Tibial artery (tissue), 4 donors: ENCODE results near the gene EFEMP2.

Source experiments
- DNase-seq, 2 donors: peaks; one replicate each; pipeline ENCODE4 v3.0.0-alpha.2; 2019
- H3K27ac ChIP-seq, 2 donors: fragments of 200-600 bp; sonication (generic) in 1 of 2; 1 replicate in 1 of 2; 2 replicates in 1 of 2; pipeline ENCODE4 v1.5.1; 2018 to 2019; ENCODE audit warnings: mild to moderate bottlenecking in 1 of 2
- H3K27me3 ChIP-seq, 2 donors: fragments of 200-600 bp; sonication (generic) in 1 of 2; one replicate each; pipeline versions ENCODE4 v1.5.1 to v1.6.0; 2016 to 2019
- H3K36me3 ChIP-seq, 3 donors: fragments of 200-600 bp; sonication (generic) in 2 of 3; one replicate each; pipeline ENCODE4 v1.5.1; 2016 to 2019; ENCODE audit warnings: mild to moderate bottlenecking in 2 of 3
- H3K4me1 ChIP-seq, 4 donors: fragments of 200-600 bp; sonication (generic) in 2 of 4; 1 replicate in 3 of 4; 2 replicates in 1 of 4; pipeline ENCODE4 v1.5.1; 2016 to 2019
- H3K4me3 ChIP-seq, 2 donors: fragments of 200-600 bp; sonication (generic) in 1 of 2; 1 replicate in 1 of 2; 2 replicates in 1 of 2; pipeline ENCODE4 v1.5.1; 2018 to 2019; ENCODE audit warnings: mild to moderate bottlenecking in 2 of 2
- H3K9me3 ChIP-seq, 3 donors: fragments of 200-600 bp; sonication (generic) in 1 of 3; one replicate each; pipeline ENCODE4 v1.5.1; 2016 to 2019
- CTCF ChIP-seq, 2 experiments: fragments of 200-600 bp in 1 of 2; fragments of 450-650 bp in 1 of 2; IDR thresholded peaks; one replicate each; pipeline ENCODE4 v1.5.1; 2017 to 2019; ENCODE audit warnings: antibody characterized with exemption in 2 of 2, mild to moderate bottlenecking in 1 of 2, moderate library complexity in 1 of 2
- intact Hi-C: fragments of 100-400 bp; cut with DNase I; formaldehyde crosslinking; loops from one replicate; pipeline ENCODE4 v1.15.0; 2023; ENCODE audit warnings: low total_unique reads

Gene EFEMP2

GRCh38 chr11:65857853-65858680, 14.5 kb downstream of the EFEMP2 start, which contains the start of gene CFL1:
CFL1 (minus strand) TSS chr11:65858180; CDS start chr11:65858099, 81 bp downstream.
- peaks cover 0 to 50% (median 41%) of the 10 kb centered on the region in 4 donors for H3K4me1 ChIP-seq
- no peak for TF ChIP-seq CTCF (IDR thresholded peaks at IDR 0.05)
- DNase-seq = peak; percentile 99
- peak within 1 kb of the TSS; percentile 97 to 98 for H3K27ac ChIP-seq
- H3K27me3 ChIP-seq = no peaks in the 10 kb centered on the region
- no peaks in the 10 kb centered on the region for H3K9me3 ChIP-seq
- peaks cover 41 to 46% (median 43%) of the 10 kb centered on the region in 3 donors for H3K36me3 ChIP-seq
- H3K4me3 ChIP-seq = peak within 1 kb of the TSS; percentile 84 to 99
- intact Hi-C loops = loop anchor here (2.0 kb wide), 1 partner anchor 61 kb away; the partner anchor contains the start of genes C11orf68 and DRAP1

- Histone ChIP-seq H3K27ac (peak overlapping the region; percentile 97 to 98), H3K4me3 (peak overlapping the region; percentile 84 to 99), H3K36me3 (peaks cover 41 to 46% (median 43%) of the 10 kb centered on the region in 3 donors), H3K4me1 (peaks cover 0 to 45% (median 37%) of the 10 kb centered on the region in 4 donors), H3K27me3 (no peaks in the 10 kb centered on the region), H3K9me3 (no peaks in the 10 kb centered on the region)
- intact Hi-C loops = no loop called here
- no peak for TF ChIP-seq CTCF (IDR thresholded peaks at IDR 0.05)
- peak in 1 of 2 donors; percentile 80 for DNase-seq
These were observed 15.1 kb downstream of the EFEMP2 start for GRCh38 chr11:65857500-65857852.

GRCh38 chr11:65856689-65857499, 15.7 kb downstream of the EFEMP2 start:
- no peaks in the 10 kb centered on the region for H3K9me3 ChIP-seq
- intact Hi-C loops = no loop called here
- no peak for TF ChIP-seq CTCF (IDR thresholded peaks at IDR 0.05)
- peaks cover 0 to 39% (median 31%) of the 10 kb centered on the region in 4 donors for H3K4me1 ChIP-seq
- peak overlapping the region; percentile 97 to 98 for H3K27ac ChIP-seq
- H3K27me3 ChIP-seq = no peaks in the 10 kb centered on the region
- peaks cover 40 to 46% (median 42%) of the 10 kb centered on the region in 3 donors for H3K36me3 ChIP-seq
- H3K4me3 ChIP-seq = peak overlapping the region; percentile 84 to 99
- peak; percentile 82 to 92 for DNase-seq

GRCh38 chr11:65855927-65856363, 16.7 kb downstream of the EFEMP2 start:
- Histone ChIP-seq H3K4me3 (peak overlapping the region; percentile 84 to 99), H3K27ac (no peak overlapping the region), H3K27me3 (no peaks in the 10 kb centered on the region), H3K4me1 (peaks cover 0 to 30% (median 22%) of the 10 kb centered on the region in 4 donors), H3K9me3 (peaks cover 0 to 4% (median 0%) of the 10 kb centered on the region in 3 donors), H3K36me3 (peaks cover 47 to 54% (median 52%) of the 10 kb centered on the region in 3 donors)
- peak in 1 of 2 donors; percentile 59 for DNase-seq
- intact Hi-C loops = no loop called here
- no peak for TF ChIP-seq CTCF (IDR thresholded peaks at IDR 0.05)
